ENCODE results near the gene MED13L.

GRCh38 chr12:116317139-116317538, 39.6 kb upstream of the MED13L start:
- TF ChIP-seq CTCF (IDR thresholded peaks at IDR 0.05) (no peak), POLR2A (IDR thresholded peaks at IDR 0.05) (no peak)

All from thyroid gland (tissue), 4 donors.